DND-41 (cell line): Measurements from ENCODE around the gene NCAM2.

Source experiments
- ATAC-seq: fragments of 200-7000 bp; cut with Tn5 transposase; 3 replicates; pipeline ENCODE4 v1.9.1; 2021; ENCODE audit warnings: low read depth; ENCODE audit not compliant: insufficient read depth
- DNase-seq: peaks from one replicate; pipeline ENCODE4 v3.0.0-alpha.2; 2020
- H2AFZ ChIP-seq: 2 replicates; pipeline ENCODE4 v1.6.0; 2012; ENCODE audit warnings: low read depth, low read length
- H3K27ac ChIP-seq: 2 replicates; pipeline ENCODE4 v1.5.1; 2012; ENCODE audit warnings: low read length, inconsistent platforms
- H3K27me3 ChIP-seq: fragments of 200-600 bp; sonication (generic); 2 replicates; pipeline ENCODE4 v1.6.0; 2012; ENCODE audit warnings: low read length, mild to moderate bottlenecking, inconsistent platforms; ENCODE audit not compliant: insufficient read depth, poor library complexity
- H3K36me3 ChIP-seq: 2 replicates; pipeline ENCODE4 v1.5.1; 2012; ENCODE audit warnings: low read length, inconsistent platforms; ENCODE audit not compliant: insufficient read depth
- H3K4me1 ChIP-seq: 2 replicates; pipeline ENCODE4 v1.5.1; 2012; ENCODE audit warnings: mild to moderate bottlenecking, low read length; ENCODE audit not compliant: insufficient read depth
- H3K4me2 ChIP-seq: 2 replicates; pipeline ENCODE4 v1.6.0; 2012; ENCODE audit warnings: mild to moderate bottlenecking, moderate library complexity, low read length, inconsistent platforms; ENCODE audit not compliant: insufficient read depth
- H3K4me3 ChIP-seq, 2 experiments: fragments of 200-600 bp in 1 of 2; shearing (Covaris generic) in 1 of 2; 2 replicates each; pipeline ENCODE4 v1.5.1; 2012 to 2016; ENCODE audit warnings: inconsistent platforms in 2 of 2, low read length in 2 of 2, mild to moderate bottlenecking in 2 of 2, low read depth in 1 of 2, moderate library complexity in 1 of 2
- H3K79me2 ChIP-seq: 2 replicates; pipeline ENCODE4 v1.6.0; 2012; ENCODE audit warnings: low read length, inconsistent platforms; ENCODE audit not compliant: insufficient read depth
- H3K9ac ChIP-seq: 2 replicates; pipeline ENCODE4 v1.6.0; 2012; ENCODE audit warnings: low read depth, mild to moderate bottlenecking, inconsistent platforms, low read length, moderate library complexity
- H3K9me3 ChIP-seq: 2 replicates; pipeline ENCODE4 v1.5.1; 2012; ENCODE audit warnings: low read length, moderate library complexity, mild to moderate bottlenecking, inconsistent platforms; ENCODE audit not compliant: insufficient read depth, severe bottlenecking
- H4K20me1 ChIP-seq: 2 replicates; pipeline ENCODE4 v1.6.0; 2012; ENCODE audit warnings: low read length; ENCODE audit not compliant: insufficient read depth
- CTCF ChIP-seq: IDR thresholded peaks from 2 replicates; pipeline ENCODE4 v1.5.1; 2012; ENCODE audit warnings: borderline replicate concordance, low read length, moderate library complexity, mild to moderate bottlenecking; ENCODE audit not compliant: poor library complexity, severe bottlenecking; ENCODE audit errors: extremely low read depth
- EZH2 ChIP-seq: IDR thresholded peaks from 3 replicates; pipeline ENCODE4 v1.6.1; 2012; ENCODE audit warnings: borderline replicate concordance, low read depth, mild to moderate bottlenecking, moderate library complexity, low read length, inconsistent platforms; ENCODE audit not compliant: severe bottlenecking

The NCAM2 gene

GRCh38 chr21:21268885-21269284, 270.7 kb downstream of the NCAM2 start:
- H3K4me1 ChIP-seq = no peaks in the 10 kb centered on the region
- ATAC-seq (no peak), DNase-seq (no peak)
- no peaks in the 10 kb centered on the region for H3K27me3 ChIP-seq
- H3K27ac ChIP-seq = no peak overlapping the region
- no peaks in the 10 kb centered on the region for H3K79me2 ChIP-seq
- H4K20me1 ChIP-seq = no peaks in the 10 kb centered on the region
- no peak overlapping the region; the same call in 1 of the 2 replicates for H2AFZ ChIP-seq
- no peak overlapping the region for H3K4me3 ChIP-seq
- no peaks in the 10 kb centered on the region for H3K9me3 ChIP-seq
- H3K4me2 ChIP-seq = no peak overlapping the region
- H3K9ac ChIP-seq = no peak overlapping the region
- H3K36me3 ChIP-seq = no peaks in the 10 kb centered on the region
- TF ChIP-seq EZH2 (no peak), CTCF (no peak)

GRCh38 chr21:21279193-21279901, 281.1 kb downstream of the NCAM2 start:
- no peak overlapping the region for H3K9ac ChIP-seq
- H3K4me2 ChIP-seq = no peak overlapping the region
- H3K79me2 ChIP-seq = no peaks in the 10 kb centered on the region
- DNase-seq (no peak), ATAC-seq (no peak)
- H3K4me3 ChIP-seq = no peak overlapping the region
- H4K20me1 ChIP-seq = no peaks in the 10 kb centered on the region
- H3K27ac ChIP-seq = no peak overlapping the region
- no peaks in the 10 kb centered on the region for H3K4me1 ChIP-seq
- no peaks in the 10 kb centered on the region for H3K36me3 ChIP-seq
- H3K27me3 ChIP-seq = no peaks in the 10 kb centered on the region
- TF ChIP-seq EZH2 (no peak), CTCF (no peak)
- H3K9me3 ChIP-seq = no peaks in the 10 kb centered on the region
- peak overlapping the region; percentile 25; the same call in 1 of the 2 replicates for H2AFZ ChIP-seq

DNA sequence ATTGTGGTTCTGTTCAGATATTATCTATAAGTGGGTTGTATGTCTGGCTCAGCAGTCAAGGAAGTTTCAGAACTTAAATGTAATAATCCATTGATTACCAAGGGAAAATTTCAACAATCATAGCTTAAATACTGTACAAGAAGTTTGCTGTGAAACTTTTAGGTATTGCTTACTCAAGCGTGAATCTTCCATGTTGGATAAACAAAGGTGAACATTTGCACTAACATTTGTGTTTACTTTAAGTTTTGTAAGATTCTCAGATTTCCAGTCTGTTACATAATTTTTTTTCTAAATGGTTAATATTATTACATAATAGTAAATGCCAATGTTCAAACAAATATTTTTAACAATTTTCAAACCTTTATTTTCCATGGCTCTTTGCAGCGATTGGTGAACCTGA, 285.6 kb downstream of the NCAM2 start:
- H3K27ac ChIP-seq = no peak overlapping the region
- no peak overlapping the region for H3K4me2 ChIP-seq
- H3K9me3 ChIP-seq = no peaks in the 10 kb centered on the region
- no peaks in the 10 kb centered on the region for H4K20me1 ChIP-seq
- H3K36me3 ChIP-seq = no peaks in the 10 kb centered on the region
- no peak for DNase-seq
- TF ChIP-seq EZH2 (no peak), CTCF (no peak)
- H3K9ac ChIP-seq = no peak overlapping the region
- H3K27me3 ChIP-seq = no peaks in the 10 kb centered on the region
- no peak overlapping the region for H3K4me3 ChIP-seq
- no peak for ATAC-seq
- H3K79me2 ChIP-seq = no peaks in the 10 kb centered on the region
- H2AFZ ChIP-seq = no peak overlapping the region
- no peaks in the 10 kb centered on the region for H3K4me1 ChIP-seq
